Measurements from ENCODE around the gene CFAP61. TPM values are rescaled to one million over a fixed set of nuclear protein-coding genes. Genes with fewer than 3 reads are reported as not detected.

CFAP61 gene
- total and polyA plus RNA-seq, 8 donors = 0.95 to 5.3 (median 3.2) TPM; not detected in 1

DNA sequence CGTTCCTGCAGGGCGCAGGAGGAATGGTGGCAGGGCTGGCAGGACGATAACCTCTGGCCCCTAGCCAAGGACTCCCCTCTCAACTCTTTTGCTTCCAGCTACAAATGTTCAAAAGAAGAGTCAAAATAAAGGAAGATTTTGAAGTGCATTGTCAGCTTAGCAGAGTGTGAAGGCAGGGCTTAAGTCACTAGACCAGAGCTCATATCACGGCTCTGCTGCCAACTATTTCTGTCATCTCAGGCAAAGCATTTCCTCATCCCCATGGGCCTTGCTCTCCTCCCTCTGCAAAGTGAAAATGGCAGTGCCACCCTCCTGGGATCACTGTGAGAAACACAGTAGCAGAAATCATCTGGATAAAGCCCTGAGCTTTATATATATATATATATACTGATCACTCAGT lies 36.7 kb downstream of the CFAP61 start:
- Histone ChIP-seq H3K36me3 (no peaks in the 10 kb centered on the region), H3K27ac (no peak overlapping the region), H3K4me1 (no peaks in the 10 kb centered on the region), H3K27me3 (no peaks in the 10 kb centered on the region), H3K4me3 (no peak overlapping the region), H3K9me3 (no peaks in the 10 kb centered on the region)
- intact Hi-C loops (cut with DNase I) = loop anchor here in 1 of 2 donors (5.0 kb wide), 1 partner anchor 143 kb away; no protein-coding TSS in a partner anchor
- TF ChIP-seq CTCF (IDR thresholded peaks at IDR 0.05) = no peak
- DNase-seq (no peak), ATAC-seq (no peak)

- intact Hi-C loops (cut with DNase I) = loop anchor here in 1 of 2 donors (5.0 kb wide), 1 partner anchor 142 kb away; no protein-coding TSS in a partner anchor
- H3K27ac ChIP-seq = no peak overlapping the region
- no peak for ATAC-seq
- no peaks in the 10 kb centered on the region for H3K36me3 ChIP-seq
- no peaks in the 10 kb centered on the region for H3K4me1 ChIP-seq
- TF ChIP-seq CTCF (IDR thresholded peaks at IDR 0.05) = no peak
- H3K4me3 ChIP-seq = no peak overlapping the region
- H3K9me3 ChIP-seq = no peaks in the 10 kb centered on the region
- DNase-seq = no peak
- H3K27me3 ChIP-seq = no peaks in the 10 kb centered on the region
Observed at GRCh38 chr20:20089939-20090338, 37.6 kb downstream of the CFAP61 start.

- Histone ChIP-seq H3K27me3 (no peaks in the 10 kb centered on the region), H3K9me3 (no peaks in the 10 kb centered on the region), H3K36me3 (no peaks in the 10 kb centered on the region), H3K4me3 (no peak overlapping the region), H3K27ac (no peak overlapping the region), H3K4me1 (no peaks in the 10 kb centered on the region)
- no peak for ATAC-seq
- DNase-seq = no peak
- TF ChIP-seq CTCF (IDR thresholded peaks at IDR 0.05) = no peak
- intact Hi-C loops (cut with DNase I) = no loop called here
Observed at GRCh38 chr20:20092827-20093226, 40.5 kb downstream of the CFAP61 start.

DNA sequence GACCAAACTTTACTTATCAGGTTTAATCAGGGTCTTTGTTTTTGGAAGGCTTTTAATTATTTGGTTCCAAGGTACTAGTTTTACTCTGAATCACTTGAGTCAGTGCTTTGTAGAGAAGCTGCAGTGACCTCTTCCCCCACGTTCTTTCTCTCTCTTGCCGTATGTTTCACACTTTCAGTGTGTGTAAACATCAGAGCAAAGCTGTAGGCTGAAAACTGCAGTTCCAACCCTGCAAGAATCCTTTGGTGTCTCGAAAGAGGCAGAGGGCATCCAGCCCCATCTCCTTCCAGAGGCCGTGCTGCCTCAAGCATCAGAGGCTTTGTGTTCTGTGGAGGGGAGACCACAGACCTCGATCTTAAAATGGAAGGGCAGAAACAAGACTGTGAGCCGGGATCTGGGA lies 42.1 kb downstream of the CFAP61 start:
- H3K27me3 ChIP-seq = no peaks in the 10 kb centered on the region
- H3K4me3 ChIP-seq = no peak overlapping the region
- intact Hi-C loops (cut with DNase I) = no loop called here
- no peak for TF ChIP-seq CTCF (IDR thresholded peaks at IDR 0.05)
- no peaks in the 10 kb centered on the region for H3K9me3 ChIP-seq
- no peaks in the 10 kb centered on the region for H3K36me3 ChIP-seq
- no peak for ATAC-seq
- H3K27ac ChIP-seq = no peak overlapping the region
- DNase-seq = no peak
- no peaks in the 10 kb centered on the region for H3K4me1 ChIP-seq

DNA sequence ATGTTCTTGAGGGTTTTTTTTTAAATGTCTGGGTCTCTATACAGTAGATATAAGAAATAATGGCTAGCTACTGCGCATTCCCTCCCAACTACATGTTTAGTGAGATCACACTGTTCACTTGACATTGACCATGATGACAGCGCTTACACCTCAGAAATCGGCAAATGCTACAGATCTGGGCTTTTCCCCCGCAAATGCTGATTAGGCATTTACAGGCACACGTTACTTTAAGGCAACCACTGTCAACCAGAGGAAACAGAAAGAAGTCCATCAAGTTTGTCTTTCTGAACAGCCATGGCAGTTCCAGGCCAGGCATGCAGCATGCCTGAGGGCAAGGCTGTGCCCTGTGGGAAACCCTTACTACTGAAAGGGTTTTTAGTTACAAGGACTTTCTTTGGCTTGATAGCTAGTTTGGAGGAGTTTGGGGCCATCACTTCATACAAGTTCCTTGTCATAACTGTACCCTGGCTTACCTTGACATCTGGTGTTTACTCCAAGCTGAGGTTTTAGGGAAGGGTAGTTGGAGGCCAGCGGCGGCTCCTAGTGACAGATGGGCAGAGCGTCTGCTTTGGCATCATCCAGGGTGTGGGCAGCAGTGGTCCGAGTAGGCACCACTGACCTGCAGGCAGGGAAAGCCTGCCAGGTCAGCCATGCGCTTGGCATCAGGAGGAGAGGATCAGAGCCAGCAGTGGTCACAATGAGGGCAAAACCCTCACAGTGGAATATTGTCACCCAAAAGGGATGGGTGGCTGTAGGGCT lies 43.0 kb downstream of the CFAP61 start:
- Histone ChIP-seq H3K27ac (no peak overlapping the region), H3K9me3 (no peaks in the 10 kb centered on the region), H3K4me1 (no peaks in the 10 kb centered on the region), H3K36me3 (no peaks in the 10 kb centered on the region), H3K27me3 (no peaks in the 10 kb centered on the region), H3K4me3 (no peak overlapping the region)
- intact Hi-C loops (cut with DNase I) = no loop called here
- ATAC-seq (no peak), DNase-seq (peak in 1 of 4 donors; percentile 43)
- no peak for TF ChIP-seq CTCF (IDR thresholded peaks at IDR 0.05)

Data from left lung (tissue), 10 donors.